Activated CD4-positive, alpha-beta T cell treated with anti-CD3 and anti-CD28 coated beads, Interleukin-2, amount 50 U/mL, for 24 hours (primary cell): ENCODE results near the gene GSDMA.

ENCODE experiments used
- DNase-seq, 2 donors: peaks; one replicate each; pipeline ENCODE4 v3.0.0-alpha.2; 2020; ENCODE audit warnings: low read depth in 1 of 2, low spot score in 1 of 2

GSDMA gene

DNA sequence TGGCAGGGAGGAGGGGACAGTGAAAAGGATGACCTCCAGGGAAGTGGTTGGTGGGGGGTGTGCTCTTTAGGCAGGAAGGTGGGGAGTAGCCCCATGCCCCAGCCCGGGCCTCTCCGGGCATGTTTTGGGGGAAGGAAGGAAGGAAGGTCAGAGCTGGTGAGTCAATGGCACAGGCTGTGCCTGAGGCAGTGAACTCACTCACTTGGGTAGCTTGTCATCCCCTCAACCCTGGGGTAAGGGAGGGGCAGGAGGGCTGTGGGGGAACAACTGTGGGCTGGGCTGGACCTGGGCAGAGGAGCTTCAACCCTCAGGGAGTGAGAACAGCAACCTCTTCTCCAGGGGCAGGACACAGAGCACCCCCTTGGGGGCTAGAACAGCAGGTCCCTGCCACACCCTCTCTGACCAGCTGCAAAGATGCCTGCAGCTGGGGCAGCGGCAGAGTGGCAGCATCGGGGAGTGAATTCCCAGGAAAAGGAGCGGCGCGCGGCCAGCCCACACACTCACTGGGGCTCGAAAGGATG, 58.7 kb downstream of the GSDMA start:
- DNase-seq = no peak

DNA sequence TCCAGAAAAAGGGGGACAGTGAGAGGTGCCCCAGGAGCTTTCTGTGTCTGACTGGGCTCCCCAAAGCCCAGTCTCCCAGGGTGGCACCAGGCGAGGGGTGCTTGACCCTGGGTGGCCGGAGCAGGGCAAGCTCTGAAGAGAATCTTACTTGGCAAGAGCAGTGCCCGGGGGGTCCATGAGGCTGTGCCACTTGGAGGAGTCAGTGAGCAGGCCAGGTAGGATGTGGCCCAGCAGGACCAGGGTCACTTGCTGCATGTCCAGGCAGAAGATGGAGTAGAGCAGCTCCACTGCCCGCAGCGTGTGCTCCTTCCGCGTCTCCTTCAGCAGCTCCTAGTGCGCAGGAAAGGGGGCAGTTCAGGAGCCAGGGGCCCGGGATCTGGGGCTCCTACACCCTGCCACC, 59.7 kb downstream of the GSDMA start:
- DNase-seq = no peak

DNA sequence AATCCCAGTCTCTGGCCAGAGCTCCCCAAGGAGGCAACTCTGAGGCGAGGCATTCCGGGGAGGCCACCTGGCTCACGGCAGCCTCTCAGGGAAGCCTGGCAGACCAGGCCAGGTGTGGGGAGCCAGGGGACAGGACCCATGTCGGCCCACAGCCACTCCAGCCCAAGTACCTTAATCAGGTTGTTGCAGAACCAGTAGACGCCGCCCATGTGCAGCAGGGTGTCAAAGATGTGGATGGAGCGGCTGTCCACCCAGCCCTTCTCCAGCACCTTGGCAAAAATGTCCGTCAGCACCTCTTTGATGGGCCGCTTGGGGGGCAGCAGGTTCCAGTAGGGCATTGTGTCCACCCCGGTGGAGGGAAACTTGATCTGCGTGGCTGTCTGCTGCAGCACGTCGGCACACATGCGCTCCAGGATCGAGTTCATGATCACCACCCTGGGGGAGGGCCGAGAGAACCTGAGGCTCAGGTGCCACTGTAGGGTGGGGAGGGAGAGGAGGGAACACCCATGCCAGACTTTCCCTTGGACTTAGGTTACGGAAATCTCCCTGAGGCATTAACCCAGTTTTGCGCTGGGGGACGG, 60.2 kb downstream of the GSDMA start:
- DNase-seq = no peak

DNA sequence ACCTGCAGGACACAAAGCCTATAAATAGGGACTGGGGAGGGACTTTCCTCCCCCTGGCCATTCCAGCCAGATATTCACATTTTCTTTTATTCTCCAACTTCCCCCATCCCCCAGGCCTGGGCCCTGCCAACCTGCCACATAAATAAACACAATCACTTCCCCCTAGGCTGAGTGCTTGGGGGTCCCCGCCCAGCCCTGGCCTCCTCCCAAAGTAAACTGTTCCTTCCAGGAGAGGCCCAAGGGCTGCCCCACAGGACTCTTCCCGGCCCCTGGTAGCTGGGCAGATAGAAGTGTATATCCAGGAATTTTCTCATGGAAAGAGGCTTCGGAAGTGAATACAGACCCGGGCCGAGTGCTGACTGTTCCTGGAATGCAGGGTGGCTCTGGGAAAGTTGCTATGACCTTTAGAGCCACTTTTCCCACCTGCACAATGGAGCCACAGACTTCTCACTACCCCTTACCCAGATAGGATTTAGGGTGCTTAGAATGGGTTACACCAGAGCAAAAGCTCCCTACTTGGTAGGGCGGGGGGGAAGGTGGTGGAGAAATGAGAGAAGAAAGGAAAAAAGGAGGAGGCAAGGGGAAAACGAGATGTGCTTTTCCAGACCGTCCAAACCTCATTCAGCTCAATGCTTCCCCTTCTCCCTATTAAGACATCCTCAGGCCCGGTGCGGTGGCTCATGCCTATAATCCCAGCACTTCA, 60.9 kb downstream of the GSDMA start:
- DNase-seq = no peak

DNA sequence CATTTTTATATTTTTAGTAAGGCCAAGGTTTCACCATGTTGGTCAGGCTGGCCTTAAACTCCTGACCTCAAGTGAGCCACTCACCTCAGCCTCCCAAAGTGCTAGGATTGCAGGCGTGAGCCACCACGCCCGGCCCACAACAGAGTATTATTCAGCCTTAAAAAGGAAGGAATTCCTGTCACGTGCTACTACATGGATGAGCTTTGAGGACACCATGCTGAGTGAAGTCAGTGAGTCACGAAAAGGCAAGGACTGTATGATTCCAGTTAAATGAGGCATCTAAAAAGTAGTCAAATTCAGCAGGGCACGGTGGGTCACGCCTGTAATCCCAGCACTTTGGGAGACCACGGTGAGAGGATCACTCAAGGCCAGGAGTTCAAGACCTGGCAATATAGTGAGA, 62.1 kb downstream of the GSDMA start:
- DNase-seq = no peak

DNA sequence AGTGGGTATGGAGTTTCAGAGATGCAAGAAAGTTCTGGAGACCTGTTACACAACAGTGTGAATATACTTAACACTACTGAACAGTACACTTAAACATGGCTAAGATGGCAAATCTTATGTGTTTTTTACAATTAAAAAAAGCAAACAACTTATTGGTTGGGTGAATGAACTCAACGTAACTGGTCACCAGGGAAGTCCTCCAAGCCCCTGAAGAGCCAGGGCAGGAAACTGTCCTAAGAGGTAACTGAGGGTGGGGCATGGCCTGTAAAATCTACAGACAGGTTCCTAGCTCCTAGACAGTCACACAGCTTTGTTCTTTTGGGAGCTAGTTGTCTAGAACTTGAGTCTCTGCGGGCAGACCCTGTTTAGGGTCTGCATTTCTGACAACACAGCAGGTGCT, 62.8 kb downstream of the GSDMA start:
- DNase-seq = no peak

DNA sequence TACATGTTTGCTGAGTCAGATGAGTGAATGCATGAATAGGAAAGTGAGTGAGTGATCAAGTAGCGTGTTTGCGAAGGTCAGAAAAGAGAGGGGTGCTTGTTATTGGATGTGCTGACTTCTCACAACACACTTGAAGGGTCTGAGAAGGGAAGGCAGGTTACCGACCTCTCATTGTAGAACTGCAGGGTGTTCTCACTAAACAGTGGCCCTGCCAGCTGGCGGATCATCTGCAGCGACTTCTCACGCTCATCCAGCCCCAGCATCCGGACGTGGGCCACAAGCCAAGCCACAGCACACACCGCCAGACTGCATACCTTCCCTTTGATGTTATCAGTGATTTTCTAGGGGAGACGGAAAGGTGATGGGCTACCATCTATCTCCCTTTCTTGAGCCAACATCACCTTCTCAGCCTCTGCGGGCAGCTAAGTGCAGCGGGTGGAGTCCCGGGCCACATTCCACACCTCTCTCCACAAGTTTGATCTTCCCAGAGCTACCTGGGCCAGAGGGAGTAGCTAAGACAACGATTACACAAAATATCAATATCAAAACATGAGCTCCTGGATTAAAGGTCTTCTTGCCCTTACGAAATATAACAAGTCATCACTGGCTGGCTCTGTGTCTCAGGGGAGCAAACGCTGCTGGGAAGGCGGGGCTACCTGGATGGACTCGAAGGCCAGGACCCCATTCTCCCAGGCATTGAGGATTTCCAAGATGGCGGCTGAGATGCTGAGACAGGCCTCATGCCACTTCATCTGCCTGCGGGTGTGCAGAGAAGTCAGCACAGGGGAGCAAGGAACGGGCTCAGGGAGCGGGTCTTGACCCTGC, 63.4 kb downstream of the GSDMA start:
- no peak for DNase-seq

DNA sequence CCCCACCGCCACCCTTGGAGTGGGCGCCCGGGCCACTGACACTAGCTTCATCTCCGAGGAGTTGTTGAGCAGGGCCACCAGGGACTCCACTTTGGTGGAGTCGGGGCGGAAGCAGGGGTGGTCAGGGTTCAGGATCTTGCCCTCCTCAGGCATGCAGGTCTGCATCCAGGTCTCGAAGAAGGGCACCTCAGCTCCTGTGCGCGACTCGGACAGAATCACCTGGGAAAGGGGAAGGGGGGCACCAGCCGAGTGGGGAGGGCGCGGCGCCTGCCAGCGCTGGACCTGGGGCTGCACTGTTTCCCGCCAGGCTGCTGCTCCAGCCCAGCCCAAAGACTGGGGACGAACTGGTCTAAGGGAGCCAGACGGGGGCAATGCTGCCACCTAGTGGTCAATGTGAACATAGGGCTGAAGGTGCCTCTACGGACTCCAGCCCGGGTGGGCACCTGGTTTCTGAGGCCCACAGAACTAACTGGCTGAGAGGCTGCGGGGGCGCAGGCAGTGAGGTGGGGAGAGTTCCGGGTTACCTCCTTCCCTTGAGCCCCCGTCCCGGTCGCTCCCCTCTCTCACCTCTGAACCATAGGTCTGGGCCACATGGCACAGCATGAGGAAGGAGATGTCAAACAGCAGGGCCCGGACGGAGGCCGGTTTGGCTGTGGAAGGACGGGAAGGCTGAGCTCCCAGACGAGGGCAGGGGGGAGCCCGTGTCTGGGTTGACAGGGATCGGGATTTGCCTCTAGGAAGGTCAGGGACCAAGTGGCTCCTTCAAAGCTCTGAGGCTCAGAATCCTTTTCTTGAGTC, 64.2 kb downstream of the GSDMA start:
- peak; percentile 57 to 71 for DNase-seq
